Coronary artery (tissue), 2 donors: ENCODE measurements around the gene PLPP4.

Source experiments
- DNase-seq: peaks from one replicate; pipeline ENCODE4 v3.0.0-alpha.2; 2017; ENCODE audit warnings: low spot score
- H3K27ac ChIP-seq, 2 donors: fragments of 200-600 bp; sonication (generic); one replicate each; pipeline ENCODE4 v1.5.1; 2016 to 2019
- H3K4me3 ChIP-seq: fragments of 200-600 bp; sonication (generic); 2 replicates; pipeline ENCODE4 v1.5.1; 2016; ENCODE audit warnings: mild to moderate bottlenecking, moderate library complexity
- CTCF ChIP-seq: fragments of 200-600 bp; sonication (generic); IDR thresholded peaks from one replicate; pipeline ENCODE4 v1.5.1; 2019; ENCODE audit warnings: antibody characterized with exemption

The PLPP4 gene

GRCh38 chr10:120456626-120457430, at the start of gene PLPP4:
PLPP4 (plus strand) TSS chr10:120457227; CDS start chr10:120457306, 79 bp downstream.
- no peak for TF ChIP-seq CTCF
- H3K27ac ChIP-seq: no peak within 1 kb of the TSS
- peak within 1 kb of the TSS; percentile 68 for H3K4me3 ChIP-seq
- DNase-seq: no peak

- no peak for DNase-seq
- TF ChIP-seq CTCF: no peak
- no peak overlapping the region for H3K4me3 ChIP-seq
- no peak overlapping the region for H3K27ac ChIP-seq
These were observed 47.2 kb upstream of the PLPP4 start for GRCh38 chr10:120409816-120410215.

- no peak for TF ChIP-seq CTCF
- DNase-seq: no peak
- Histone ChIP-seq H3K4me3 (no peak overlapping the region), H3K27ac (no peak overlapping the region)
These were observed 42.1 kb upstream of the PLPP4 start for GRCh38 chr10:120414946-120415345.

DNA sequence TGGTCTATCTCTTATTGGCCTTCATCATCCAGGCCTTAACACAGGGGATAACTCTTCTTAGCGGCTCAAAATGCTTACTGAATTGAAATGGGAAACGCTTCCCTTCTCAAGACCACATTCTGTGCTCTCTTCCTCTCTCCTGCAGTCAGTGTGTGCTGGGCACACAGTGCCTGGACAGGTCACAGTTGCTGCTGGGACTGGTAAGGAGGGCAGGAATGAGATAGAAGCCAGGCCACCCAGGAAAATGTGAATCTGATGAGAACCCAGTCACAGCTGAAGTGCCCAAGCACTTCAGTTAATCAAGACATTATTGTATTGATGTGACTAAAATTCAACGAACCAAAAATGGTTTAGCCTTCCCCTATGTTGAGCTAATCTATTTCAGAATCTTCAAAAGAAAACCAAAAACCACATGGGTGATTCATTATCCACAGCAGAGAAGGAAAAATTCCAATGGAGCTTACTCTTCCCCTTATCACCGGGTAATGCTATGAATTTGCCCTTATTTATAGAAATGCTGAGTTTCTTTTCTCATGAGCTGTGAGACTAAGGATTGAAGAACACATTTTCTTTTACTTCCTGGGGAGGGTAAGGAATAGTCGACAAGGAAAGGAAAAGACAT, 41.2 kb upstream of the PLPP4 start:
- no peak for DNase-seq
- no peak for TF ChIP-seq CTCF
- no peak overlapping the region for H3K27ac ChIP-seq
- no peak overlapping the region for H3K4me3 ChIP-seq

DNA sequence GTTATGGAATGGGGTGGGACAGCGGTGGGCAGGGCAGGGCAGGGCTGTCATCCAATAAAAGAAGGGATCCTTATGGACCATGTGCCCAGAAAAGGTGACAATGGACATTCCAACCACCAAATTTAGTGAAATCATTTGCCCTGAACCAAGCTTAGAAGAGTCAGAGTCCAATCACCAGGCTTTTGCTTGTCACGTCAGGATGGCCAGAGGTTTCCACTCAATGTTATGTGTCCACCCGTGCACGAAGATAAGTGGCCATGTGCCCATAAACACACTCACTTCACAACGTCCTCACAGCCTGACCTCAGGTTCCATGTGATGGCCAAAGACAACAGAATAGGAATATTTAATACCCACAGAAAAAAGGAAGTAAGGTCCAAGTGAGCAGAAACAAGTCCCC, 36.6 kb upstream of the PLPP4 start:
- no peak for TF ChIP-seq CTCF
- no peak for DNase-seq
- H3K4me3 ChIP-seq: no peak overlapping the region
- no peak overlapping the region for H3K27ac ChIP-seq

- DNase-seq: no peak
- no peak overlapping the region for H3K27ac ChIP-seq
- no peak overlapping the region for H3K4me3 ChIP-seq
- no peak for TF ChIP-seq CTCF
These were observed 35.8 kb upstream of the PLPP4 start for GRCh38 chr10:120421250-120421649.

GRCh38 chr10:120422457-120422856, 34.6 kb upstream of the PLPP4 start:
- Histone ChIP-seq H3K4me3 (no peak overlapping the region), H3K27ac (no peak overlapping the region)
- no peak for DNase-seq
- no peak for TF ChIP-seq CTCF
